HG03457 (cell line): ENCODE results near the gene KPNA2.

Source experiments
- ATAC-seq: cut with Tn5 transposase; IDR thresholded peaks from one replicate; pipeline ENCODE4 v1.9.1; 2021; ENCODE audit warnings: moderate number of reproducible peaks; ENCODE audit not compliant: unreplicated experiment

The KPNA2 gene

GRCh38 chr17:68095205-68095811 lies 59.8 kb downstream of the KPNA2 start:
- no peak for ATAC-seq

DNA sequence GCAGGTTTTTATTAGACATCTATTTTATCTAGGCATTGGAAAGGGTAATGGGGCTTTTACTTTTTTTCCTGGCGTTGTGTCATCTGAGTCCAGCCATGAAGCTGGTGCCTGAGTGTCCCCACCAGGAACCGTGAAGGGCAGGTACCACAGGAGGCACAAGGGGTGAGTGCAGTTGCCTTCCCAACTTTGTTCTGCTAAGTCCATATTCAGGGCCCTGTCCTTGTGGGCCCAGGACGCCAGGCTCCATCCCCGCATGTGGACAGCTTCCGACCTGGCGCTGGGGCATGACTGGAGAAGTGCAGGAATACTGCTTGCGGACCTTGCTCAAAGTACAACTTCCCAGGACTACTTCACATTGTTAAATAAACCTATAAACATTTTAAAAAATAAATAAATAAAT lies 60.6 kb downstream of the KPNA2 start:
- no peak for ATAC-seq
